Thyroid gland (tissue), 4 donors: Measurements from ENCODE around the gene TNIP2.

Experiments used
- POLR2A ChIP-seq, 2 donors: fragments of 450-650 bp; IDR thresholded peaks; one replicate each; pipeline ENCODE4 v1.6.1; 2017; ENCODE audit warnings: antibody characterized with exemption in 2 of 2, mild to moderate bottlenecking in 2 of 2, moderate library complexity in 1 of 2
- TF ChIP-seq, protein P1 (sequence below), 6 experiments: fragments of 200-600 bp in 3 of 6; fragments of 450-650 bp in 3 of 6; sonication (generic) in 3 of 6; IDR thresholded peaks; one replicate each; pipeline ENCODE4 v1.5.1; 2016 to 2019; ENCODE audit warnings: antibody characterized with exemption in 6 of 6, mild to moderate bottlenecking in 2 of 6, inconsistent platforms in 1 of 6, moderate library complexity in 1 of 6

GRCh38 chr4:2789351-2789750 is 33.2 kb upstream of the TNIP2 start:
- TF ChIP-seq, protein P1, sequence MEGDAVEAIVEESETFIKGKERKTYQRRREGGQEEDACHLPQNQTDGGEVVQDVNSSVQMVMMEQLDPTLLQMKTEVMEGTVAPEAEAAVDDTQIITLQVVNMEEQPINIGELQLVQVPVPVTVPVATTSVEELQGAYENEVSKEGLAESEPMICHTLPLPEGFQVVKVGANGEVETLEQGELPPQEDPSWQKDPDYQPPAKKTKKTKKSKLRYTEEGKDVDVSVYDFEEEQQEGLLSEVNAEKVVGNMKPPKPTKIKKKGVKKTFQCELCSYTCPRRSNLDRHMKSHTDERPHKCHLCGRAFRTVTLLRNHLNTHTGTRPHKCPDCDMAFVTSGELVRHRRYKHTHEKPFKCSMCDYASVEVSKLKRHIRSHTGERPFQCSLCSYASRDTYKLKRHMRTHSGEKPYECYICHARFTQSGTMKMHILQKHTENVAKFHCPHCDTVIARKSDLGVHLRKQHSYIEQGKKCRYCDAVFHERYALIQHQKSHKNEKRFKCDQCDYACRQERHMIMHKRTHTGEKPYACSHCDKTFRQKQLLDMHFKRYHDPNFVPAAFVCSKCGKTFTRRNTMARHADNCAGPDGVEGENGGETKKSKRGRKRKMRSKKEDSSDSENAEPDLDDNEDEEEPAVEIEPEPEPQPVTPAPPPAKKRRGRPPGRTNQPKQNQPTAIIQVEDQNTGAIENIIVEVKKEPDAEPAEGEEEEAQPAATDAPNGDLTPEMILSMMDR (IDR thresholded peaks at IDR 0.05), result no peak
- no peak for TF ChIP-seq POLR2A (IDR thresholded peaks at IDR 0.05)
